Body of pancreas (tissue), 4 donors: ENCODE data around the gene OLAH. TPM values are rescaled to one million over a fixed set of nuclear protein-coding genes. Genes with fewer than 3 reads are reported as not detected.
"Not testable (repeated sequence)": the region's sequence is repeated elsewhere in the genome, so short reads cannot be mapped to it uniquely, and the experiment has no call there.

Experiments
- ATAC-seq: fragments of 150-250 bp; one replicate; pipeline ENCODE4 v1.9.1; 2016
- DNase-seq, 4 donors: peaks; one replicate each; pipeline ENCODE4 v3.0.0-alpha.2; 2019
- H3K27ac ChIP-seq, 4 donors: fragments of 200-600 bp; sonication (generic); 1 replicate in 3 of 4; 2 replicates in 1 of 4; pipeline versions ENCODE4 v1.5.1 to v1.6.1; 2016 to 2019; ENCODE audit warnings: mild to moderate bottlenecking in 1 of 4, mixed read lengths in 1 of 4, moderate library complexity in 1 of 4
- H3K27me3 ChIP-seq, 2 donors: fragments of 200-600 bp; sonication (generic); one replicate each; pipeline ENCODE4 v1.6.0; 2016; ENCODE audit warnings: mild to moderate bottlenecking in 1 of 2
- H3K36me3 ChIP-seq, 2 donors: fragments of 200-600 bp; sonication (generic); replicated peaks in 1 of 2; 2 replicates each; pipeline ENCODE4 v1.5.1; 2016; ENCODE audit warnings: low read depth in 2 of 2; ENCODE audit not compliant: insufficient read depth in 1 of 2
- H3K4me1 ChIP-seq: fragments of 200-600 bp; sonication (generic); one replicate; pipeline ENCODE4 v1.6.0; 2016
- H3K4me3 ChIP-seq, 2 donors: fragments of 200-600 bp; sonication (generic); 1 replicate in 1 of 2; 2 replicates in 1 of 2; pipeline ENCODE4 v1.5.1; 2016 to 2019
- H3K9me3 ChIP-seq, 3 donors: fragments of 200-600 bp; sonication (generic); 1 replicate in 2 of 3; 2 replicates in 1 of 3; pipeline ENCODE4 v1.5.1; 2016
- CTCF ChIP-seq, 7 experiments: fragments of 450-650 bp in 4 of 7; fragments of 200-600 bp in 3 of 7; sonication (generic) in 3 of 7; IDR thresholded peaks; one replicate each; pipeline ENCODE4 v1.5.1; 2016 to 2019; ENCODE audit warnings: antibody characterized with exemption in 7 of 7
- POLR2A ChIP-seq, 3 donors: fragments of 450-650 bp; IDR thresholded peaks; one replicate each; pipeline ENCODE4 v1.6.1; 2016; ENCODE audit warnings: antibody characterized with exemption in 3 of 3, mild to moderate bottlenecking in 2 of 3
- WGBS, 2 donors: methylation state at CpG; one replicate each; pipeline ENCODE4 v1.1.5; 2017; 5-methylcytosine and 5-hydroxymethylcytosine counted together
- intact Hi-C: fragments of 100-400 bp; cut with DNase I; formaldehyde crosslinking; loops from one replicate; pipeline ENCODE4 v1.15.1; 2023
- total RNA-seq, 2 donors: library from RNA; depleted of rRNA; stranded (reverse); fragments of >200 nt; gene quantifications; one replicate each; pipeline ENCODE4 v1.1.0, GENCODE V29; 2016

Gene OLAH
- not detected for total RNA-seq

- H3K36me3 ChIP-seq: no peaks in the 10 kb centered on the region
- no peak for ATAC-seq
- DNase-seq: no peak
- no peak for TF ChIP-seq POLR2A (IDR thresholded peaks at IDR 0.05)
- no peak for TF ChIP-seq CTCF (IDR thresholded peaks at IDR 0.05)
- no peak within 1 kb of the TSS for H3K4me3 ChIP-seq
- 79 to 84% methylated on average over 1 of the region's 1 CpG for WGBS, 2 donors
- no peaks in the 10 kb centered on the region for H3K4me1 ChIP-seq
- intact Hi-C loops: no loop called here
- H3K27me3 ChIP-seq: no peaks in the 10 kb centered on the region
- no peaks in the 10 kb centered on the region for H3K9me3 ChIP-seq
- H3K27ac ChIP-seq: no peak within 1 kb of the TSS
Measured at GRCh38 chr10:15043674-15044073, at the start of gene OLAH. Gene OLAH, plus strand, starts transcription at chr10:15043943. Its CDS starts 3,346 bp downstream, at chr10:15047289.

GRCh38 chr10:14995964-14996565, 47.7 kb upstream of the OLAH start:
- Histone ChIP-seq H3K4me3 (no peak overlapping the region), H3K27me3 (no peaks in the 10 kb centered on the region), H3K27ac (no peak overlapping the region), H3K36me3 (no peaks in the 10 kb centered on the region), H3K9me3 (no peaks in the 10 kb centered on the region), H3K4me1 (peaks cover 9% of the 10 kb centered on the region)
- no peak for DNase-seq
- WGBS, 2 donors: 73 to 81% methylated on average over 46 to 50 of the region's 50 CpGs
- no peak for TF ChIP-seq CTCF (IDR thresholded peaks at IDR 0.05)
- TF ChIP-seq POLR2A (IDR thresholded peaks at IDR 0.05): no peak
- ATAC-seq: no peak
- intact Hi-C loops: no loop called here

GRCh38 chr10:15013530-15013929, 30.2 kb upstream of the OLAH start:
- H3K4me3 ChIP-seq, H3K36me3 ChIP-seq, H3K9me3 ChIP-seq, H3K4me1 ChIP-seq, H3K27me3 ChIP-seq, intact Hi-C loops, H3K27ac ChIP-seq: not testable (repeated sequence)
- 15 to 22% methylated on average over 5 of the region's 5 CpGs for WGBS, 2 donors
- DNase-seq (peak; percentile 56 to 85 (median 74)), ATAC-seq (peak; percentile 96)

- ATAC-seq (no peak), DNase-seq (no peak)
- intact Hi-C loops: no loop called here
- TF ChIP-seq POLR2A (IDR thresholded peaks at IDR 0.05) (no peak), CTCF (IDR thresholded peaks at IDR 0.05) (no peak)
- H3K4me3 ChIP-seq: no peak overlapping the region
- whole genome bisulfite sequencing, 2 donors: 53 to 68% methylated on average over 7 of the region's 7 CpGs
- peaks cover 9% of the 10 kb centered on the region for H3K4me1 ChIP-seq
- H3K27ac ChIP-seq: no peak overlapping the region
- no peaks in the 10 kb centered on the region for H3K9me3 ChIP-seq
- H3K36me3 ChIP-seq: no peaks in the 10 kb centered on the region
- no peaks in the 10 kb centered on the region for H3K27me3 ChIP-seq
Measured at GRCh38 chr10:15015451-15015850, 28.3 kb upstream of the OLAH start.

GRCh38 chr10:15020966-15021365, 22.8 kb upstream of the OLAH start:
- 83 to 94% methylated on average over 2 to 5 of the region's 5 CpGs for WGBS, 2 donors
- H3K9me3 ChIP-seq, H3K27ac ChIP-seq, H3K27me3 ChIP-seq, ATAC-seq, intact Hi-C loops, DNase-seq, H3K4me3 ChIP-seq, H3K4me1 ChIP-seq, H3K36me3 ChIP-seq: not testable (repeated sequence)

- ATAC-seq, intact Hi-C loops: not testable (repeated sequence)
- WGBS, 2 donors: 77 to 83% methylated on average over 6 of the region's 6 CpGs
Measured at GRCh38 chr10:15023079-15023478, 20.7 kb upstream of the OLAH start.

GRCh38 chr10:15024017-15025004, 19.4 kb upstream of the OLAH start:
- H3K36me3 ChIP-seq, DNase-seq, H3K9me3 ChIP-seq, H3K4me3 ChIP-seq, ATAC-seq, H3K4me1 ChIP-seq, H3K27ac ChIP-seq, H3K27me3 ChIP-seq, intact Hi-C loops: not testable (repeated sequence)
- WGBS, 2 donors: 83 to 90% methylated on average over 8 to 16 of the region's 17 CpGs

More at GRCh38 chr10:15023079-15023478, 20.7 kb upstream of the OLAH start:
- not testable (repeated sequence) for H3K27me3 ChIP-seq, H3K4me3 ChIP-seq, DNase-seq, H3K27ac ChIP-seq, H3K36me3 ChIP-seq, H3K4me1 ChIP-seq, H3K9me3 ChIP-seq

- H3K36me3 ChIP-seq, DNase-seq, H3K27ac ChIP-seq, ATAC-seq, H3K4me3 ChIP-seq, H3K9me3 ChIP-seq, H3K27me3 ChIP-seq, intact Hi-C loops, H3K4me1 ChIP-seq: not testable (repeated sequence)
- 77 to 95% methylated on average over 6 of the region's 6 CpGs for WGBS, 2 donors
Measured at GRCh38 chr10:15025040-15025439, 18.7 kb upstream of the OLAH start.
